Sigmoid colon (tissue), 4 donors: ENCODE data around the gene VTCN1.

Experiments
- EP300 ChIP-seq, 4 donors: sonication (generic); formaldehyde crosslinking; IDR thresholded peaks; one replicate each; pipeline ENCODE4 v1.6.1; 2017; ENCODE audit warnings: antibody characterized with exemption in 4 of 4
- POLR2A ChIP-seq, 2 donors: fragments of 450-650 bp; IDR thresholded peaks; one replicate each; pipeline ENCODE4 v1.6.1; 2016; ENCODE audit warnings: antibody characterized with exemption in 2 of 2, mild to moderate bottlenecking in 2 of 2, moderate library complexity in 2 of 2
- POLR2AphosphoS5 ChIP-seq, 4 donors: sonication (generic); formaldehyde crosslinking; IDR thresholded peaks; one replicate each; pipeline ENCODE4 v1.6.1; 2017; ENCODE audit warnings: antibody characterized with exemption in 4 of 4
- TF ChIP-seq, protein P1 (sequence below), 4 experiments: fragments of 450-650 bp in 3 of 4; fragments of 200-600 bp in 1 of 4; IDR thresholded peaks; one replicate each; pipeline ENCODE4 v1.5.1; 2016 to 2019; ENCODE audit warnings: antibody characterized with exemption in 4 of 4, mild to moderate bottlenecking in 3 of 4, moderate library complexity in 2 of 4

DNA sequence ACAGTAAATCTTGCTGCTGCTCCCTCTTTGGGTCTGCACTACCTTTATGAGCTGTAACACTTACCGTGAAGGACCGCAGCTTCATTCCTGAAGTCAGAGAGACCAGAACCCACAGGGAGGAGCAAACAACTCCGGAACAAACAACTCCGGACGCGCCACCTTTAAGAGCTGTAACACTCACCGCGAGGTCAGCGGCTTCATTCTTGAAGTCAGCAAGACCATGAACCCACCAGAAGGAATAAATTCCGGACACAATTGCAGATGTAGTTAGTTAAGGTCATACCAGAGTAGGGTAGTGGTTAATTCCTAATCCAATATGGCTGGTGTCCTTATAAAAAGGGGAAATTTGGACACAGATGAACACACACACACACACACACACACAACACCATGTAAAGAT lies 37.7 kb downstream of the VTCN1 start:
- TF ChIP-seq, protein P1, sequence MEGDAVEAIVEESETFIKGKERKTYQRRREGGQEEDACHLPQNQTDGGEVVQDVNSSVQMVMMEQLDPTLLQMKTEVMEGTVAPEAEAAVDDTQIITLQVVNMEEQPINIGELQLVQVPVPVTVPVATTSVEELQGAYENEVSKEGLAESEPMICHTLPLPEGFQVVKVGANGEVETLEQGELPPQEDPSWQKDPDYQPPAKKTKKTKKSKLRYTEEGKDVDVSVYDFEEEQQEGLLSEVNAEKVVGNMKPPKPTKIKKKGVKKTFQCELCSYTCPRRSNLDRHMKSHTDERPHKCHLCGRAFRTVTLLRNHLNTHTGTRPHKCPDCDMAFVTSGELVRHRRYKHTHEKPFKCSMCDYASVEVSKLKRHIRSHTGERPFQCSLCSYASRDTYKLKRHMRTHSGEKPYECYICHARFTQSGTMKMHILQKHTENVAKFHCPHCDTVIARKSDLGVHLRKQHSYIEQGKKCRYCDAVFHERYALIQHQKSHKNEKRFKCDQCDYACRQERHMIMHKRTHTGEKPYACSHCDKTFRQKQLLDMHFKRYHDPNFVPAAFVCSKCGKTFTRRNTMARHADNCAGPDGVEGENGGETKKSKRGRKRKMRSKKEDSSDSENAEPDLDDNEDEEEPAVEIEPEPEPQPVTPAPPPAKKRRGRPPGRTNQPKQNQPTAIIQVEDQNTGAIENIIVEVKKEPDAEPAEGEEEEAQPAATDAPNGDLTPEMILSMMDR (IDR thresholded peaks at IDR 0.05): no peak
- no peak for TF ChIP-seq POLR2A (IDR thresholded peaks at IDR 0.05)
- TF ChIP-seq EP300 (IDR thresholded peaks at IDR 0.05): no peak
- no peak for TF ChIP-seq POLR2AphosphoS5 (IDR thresholded peaks at IDR 0.05)
